Psoas muscle (tissue), 8 donors: Measurements from ENCODE around the gene HEATR1. TPM values are rescaled to one million over a fixed set of nuclear protein-coding genes. Genes with fewer than 3 reads are reported as not detected.

ENCODE experiments used
- ATAC-seq, 4 donors: fragments of 200-7000 bp; cut with Tn5 transposase; one replicate each; pipeline ENCODE4 v1.9.1; 2020; ENCODE audit warnings: moderate library complexity in 3 of 4, mild to moderate bottlenecking in 2 of 4
- DNase-seq, 2 donors: peaks; one replicate each; pipeline ENCODE4 v3.0.0-alpha.2; 2020
- H3K27ac ChIP-seq: fragments of 200-600 bp; one replicate; pipeline ENCODE4 v1.8.0; 2022
- H3K27me3 ChIP-seq, 3 donors: fragments of 200-600 bp in 1 of 3; one replicate each; pipeline versions ENCODE4 v1.6.1 to v1.8.0; 2013 to 2022; ENCODE audit warnings: low read length in 2 of 3, mild to moderate bottlenecking in 2 of 3, moderate library complexity in 1 of 3; ENCODE audit not compliant: insufficient read depth in 3 of 3
- H3K36me3 ChIP-seq, 2 donors: fragments of 200-600 bp in 1 of 2; one replicate each; pipeline versions ENCODE4 v1.6.1 to v1.8.0; 2013 to 2022; ENCODE audit warnings: low read depth in 1 of 2, mild to moderate bottlenecking in 1 of 2, moderate library complexity in 1 of 2; ENCODE audit not compliant: insufficient read depth in 1 of 2
- H3K4me1 ChIP-seq: fragments of 200-600 bp; one replicate; pipeline ENCODE4 v1.8.0; 2022
- H3K4me3 ChIP-seq: fragments of 200-600 bp; one replicate; pipeline ENCODE4 v1.8.0; 2022; ENCODE audit warnings: mild to moderate bottlenecking
- H3K9me3 ChIP-seq: fragments of 200-600 bp; one replicate; pipeline ENCODE4 v1.8.0; 2022
- WGBS, 3 donors: extraction: QIAGEN DNeasy Blood & Tissue Kit; methylation state at CpG; one replicate each; pipeline versions ENCODE4 v1.1.6 to v1.1.7; 2013; 5-methylcytosine and 5-hydroxymethylcytosine counted together
- intact Hi-C, 2 donors: fragments of 100-400 bp; cut with DNase I; formaldehyde crosslinking; loops; one replicate each; pipeline versions ENCODE4 v1.11.0 to v1.14.2; 2022
- polyA plus RNA-seq, 3 donors: library from polyadenylated mRNA; stranded (reverse); fragments of 200-250 nt; gene quantifications; one replicate each; pipeline ENCODE4 v1.2.3, GENCODE V29; 2013
- total RNA-seq, 4 donors: library from RNA; stranded (reverse); fragmentation: NEBNext Ultra II Directional in 2 of 4; extraction: Animal tissue kit (Norgen Biotek cat#: 25700) in 2 of 4; gene quantifications; one replicate each; pipeline versions ENCODE4 v1.2.1 to v1.2.4, GENCODE V29; 2021 to 2023
- TF ChIP-seq, protein P1 (sequence below): fragments of 200-600 bp; IDR thresholded peaks from one replicate; pipeline ENCODE4 v1.8.0; 2022; ENCODE audit warnings: antibody characterized with exemption
- donor health status: healthy with polysubstance abuse.
- donor health status: DM: no; HTN: no; CAD: no; lungs with moderate emphysema.
- donor health status: Bipolar disorder and iron deficiency.
- donor health status: healthy.
- donor health status: DM: yes; HTN: yes; CAD: no.
- donor health status: DM: no; HTN: no; CAD: no.
- donor health status: DM: no; HTN: no; CAD: no.
- donor health status: DM: yes; HTN: yes; CAD: no.

HEATR1 gene
- total and polyA plus RNA-seq, 7 donors: 4.5 to 23.9 (median 14.2) TPM

DNA sequence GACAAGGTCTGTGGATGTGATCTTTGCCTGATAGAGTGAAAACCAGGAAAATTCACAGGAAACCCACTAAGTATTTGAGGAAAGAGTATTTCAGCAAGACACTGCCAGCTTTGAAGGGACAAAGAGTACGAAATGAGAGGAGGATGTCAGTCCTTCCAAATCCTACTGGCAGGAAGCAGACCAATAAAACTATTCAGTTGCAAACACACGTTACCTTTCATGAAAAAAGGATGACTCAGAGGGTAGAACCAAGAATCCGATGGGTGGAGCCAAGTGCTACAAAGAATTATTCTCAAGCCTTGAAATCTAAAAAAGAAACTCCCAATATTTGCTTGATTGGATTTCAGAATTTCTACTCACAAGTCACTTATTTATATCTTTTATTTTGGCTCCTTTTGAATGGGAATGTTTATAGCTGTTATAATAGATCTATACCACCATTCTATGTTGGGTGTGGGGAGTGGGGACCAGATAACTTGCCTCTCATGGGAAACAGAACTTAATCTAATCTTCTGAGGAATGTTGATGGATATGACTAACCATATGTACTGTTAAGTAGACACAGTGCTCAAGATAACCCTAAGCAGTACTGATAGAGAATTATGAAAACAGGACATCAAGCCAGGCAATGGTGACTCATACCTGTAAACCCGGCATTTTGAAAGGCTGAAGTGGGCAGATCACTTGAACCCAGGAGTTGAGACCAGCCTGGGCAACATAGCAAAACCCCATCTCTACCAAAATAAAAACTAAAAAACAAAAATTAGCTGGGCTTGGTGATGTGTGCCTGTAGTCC, 19.3 kb upstream of the HEATR1 start:
- peak in 3 of 4 donors; percentile 25 to 53 (median 53) for ATAC-seq

DNA sequence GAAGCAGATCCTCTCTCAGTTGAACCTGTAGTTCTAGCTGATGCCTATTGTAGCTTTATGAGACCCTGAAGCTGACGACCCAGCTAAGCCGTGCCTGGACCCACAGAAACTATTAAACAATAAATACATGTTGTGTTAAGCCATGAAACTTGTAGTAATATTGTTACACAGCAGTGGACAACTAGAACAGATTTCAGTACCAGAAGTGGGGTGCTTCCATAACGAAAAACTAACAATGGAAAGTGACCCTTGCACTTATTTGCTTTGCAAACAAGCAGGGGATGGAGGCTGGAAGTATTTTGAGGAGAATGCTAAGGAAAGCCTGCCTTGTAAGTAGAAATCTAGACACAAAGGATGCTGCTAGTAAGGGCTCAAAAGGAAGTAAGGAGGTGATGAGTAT, 18.1 kb upstream of the HEATR1 start:
- Histone ChIP-seq H3K27me3 (no peaks in the 10 kb centered on the region), H3K36me3 (no peaks in the 10 kb centered on the region), H3K4me3 (no peak overlapping the region), H3K9me3 (peaks cover 5% of the 10 kb centered on the region), H3K27ac (peak overlapping the region; percentile 75), H3K4me1 (peaks cover 20% of the 10 kb centered on the region)
- DNase-seq (no peak), ATAC-seq (no peak)
- intact Hi-C loops: loop anchor here in 1 of 2 donors (5.0 kb wide), 1 partner anchor 35 kb away; no protein-coding TSS in a partner anchor
- 53 to 55% (median 53%) methylated on average over 3 of the region's 3 CpGs for WGBS, 3 donors
- TF ChIP-seq, protein P1, sequence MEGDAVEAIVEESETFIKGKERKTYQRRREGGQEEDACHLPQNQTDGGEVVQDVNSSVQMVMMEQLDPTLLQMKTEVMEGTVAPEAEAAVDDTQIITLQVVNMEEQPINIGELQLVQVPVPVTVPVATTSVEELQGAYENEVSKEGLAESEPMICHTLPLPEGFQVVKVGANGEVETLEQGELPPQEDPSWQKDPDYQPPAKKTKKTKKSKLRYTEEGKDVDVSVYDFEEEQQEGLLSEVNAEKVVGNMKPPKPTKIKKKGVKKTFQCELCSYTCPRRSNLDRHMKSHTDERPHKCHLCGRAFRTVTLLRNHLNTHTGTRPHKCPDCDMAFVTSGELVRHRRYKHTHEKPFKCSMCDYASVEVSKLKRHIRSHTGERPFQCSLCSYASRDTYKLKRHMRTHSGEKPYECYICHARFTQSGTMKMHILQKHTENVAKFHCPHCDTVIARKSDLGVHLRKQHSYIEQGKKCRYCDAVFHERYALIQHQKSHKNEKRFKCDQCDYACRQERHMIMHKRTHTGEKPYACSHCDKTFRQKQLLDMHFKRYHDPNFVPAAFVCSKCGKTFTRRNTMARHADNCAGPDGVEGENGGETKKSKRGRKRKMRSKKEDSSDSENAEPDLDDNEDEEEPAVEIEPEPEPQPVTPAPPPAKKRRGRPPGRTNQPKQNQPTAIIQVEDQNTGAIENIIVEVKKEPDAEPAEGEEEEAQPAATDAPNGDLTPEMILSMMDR: no peak

More for the DNA sequence above, 19.3 kb upstream of the HEATR1 start:
- 16 to 50% (median 23%) methylated on average over 4 of the region's 4 CpGs for WGBS, 3 donors
- intact Hi-C loops: loop anchor here in 1 of 2 donors (5.0 kb wide), 1 partner anchor 34 kb away; no protein-coding TSS in a partner anchor
- H3K36me3 ChIP-seq: no peaks in the 10 kb centered on the region
- H3K27me3 ChIP-seq: no peaks in the 10 kb centered on the region
- H3K27ac ChIP-seq: peak overlapping the region; percentile 75
- H3K4me3 ChIP-seq: no peak overlapping the region
- no peak for DNase-seq
- peaks cover 5% of the 10 kb centered on the region for H3K9me3 ChIP-seq
- TF ChIP-seq, protein P1: no peak
- H3K4me1 ChIP-seq: peaks cover 22% of the 10 kb centered on the region

DNA sequence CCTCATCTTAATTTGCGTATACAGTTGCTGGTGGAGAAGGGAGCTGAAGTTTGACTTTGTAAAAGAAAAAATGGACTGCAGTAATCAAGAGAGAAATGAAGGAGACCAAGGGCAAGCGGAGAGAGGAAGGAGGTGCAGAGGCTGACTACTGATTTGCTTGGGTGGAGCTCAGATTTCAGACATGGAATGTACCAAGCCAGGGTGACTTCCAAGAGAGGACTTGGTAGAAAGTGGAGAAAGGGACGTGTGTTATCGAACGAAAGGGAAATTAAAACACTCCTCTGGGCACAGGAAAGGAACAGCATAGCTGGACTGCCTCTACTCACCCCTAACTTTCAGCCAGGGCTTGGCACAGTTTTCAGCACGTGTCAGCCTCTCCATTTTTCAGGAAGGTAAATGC, 15.1 kb upstream of the HEATR1 start:
- no peak for DNase-seq
- peak; percentile 55 to 71 (median 67) for ATAC-seq
- H3K36me3 ChIP-seq: no peaks in the 10 kb centered on the region
- H3K4me3 ChIP-seq: peak overlapping the region; percentile 43
- no peaks in the 10 kb centered on the region for H3K27me3 ChIP-seq
- intact Hi-C loops: loop anchor here (2.0 to 5.0 kb wide), 2 partner anchors 67 to 83 kb away; partner anchors contain the start of gene ACTN2 (in 1 of the 2)
- peaks cover 5% of the 10 kb centered on the region for H3K9me3 ChIP-seq
- WGBS, 3 donors: 29 to 40% (median 34%) methylated on average over 6 of the region's 6 CpGs
- H3K27ac ChIP-seq: peak overlapping the region; percentile 82
- TF ChIP-seq, protein P1: no peak
- H3K4me1 ChIP-seq: peaks cover 29% of the 10 kb centered on the region

DNA sequence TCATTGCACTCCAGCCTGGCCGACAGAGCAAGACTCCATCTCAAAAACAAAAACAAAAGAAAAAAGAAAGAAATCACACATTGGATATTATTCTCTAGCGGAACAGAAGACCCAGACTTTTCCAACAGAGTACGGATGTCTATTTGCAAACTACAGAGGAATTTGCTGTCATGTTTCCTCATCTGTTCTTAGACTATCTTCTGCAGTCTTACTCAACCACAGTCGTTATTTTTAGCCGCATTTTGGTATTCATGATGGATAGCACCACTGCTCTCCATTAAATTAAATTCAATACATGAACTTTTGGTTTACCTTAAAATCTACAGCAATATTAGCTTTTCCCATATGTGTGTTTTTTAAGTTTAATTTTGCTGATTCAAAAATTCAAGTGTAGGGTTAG, 14.2 kb upstream of the HEATR1 start:
- Histone ChIP-seq H3K27ac (peak overlapping the region; percentile 82), H3K4me3 (peak overlapping the region; percentile 43), H3K9me3 (peaks cover 5% of the 10 kb centered on the region), H3K36me3 (no peaks in the 10 kb centered on the region), H3K4me1 (peaks cover 24% of the 10 kb centered on the region), H3K27me3 (no peaks in the 10 kb centered on the region)
- ATAC-seq (peak; percentile 71 to 81 (median 76)), DNase-seq (no peak)
- intact Hi-C loops: loop anchor here (2.0 to 5.0 kb wide), 2 partner anchors 68 to 84 kb away; partner anchors contain the start of gene ACTN2 (in 1 of the 2)
- TF ChIP-seq, protein P1: no peak
- WGBS, 3 donors: 30 to 54% (median 41%) methylated on average over 5 of the region's 5 CpGs
